Measurements from ENCODE around the gene EPO. TPM values are rescaled to one million over a fixed set of nuclear protein-coding genes. Genes with fewer than 3 reads are reported as not detected.

Gene EPO
- total RNA-seq, 1 experiment from 2014 or later = 0.44 TPM

- Histone ChIP-seq H3K4me2 (no peak overlapping the region), H3F3A (ENCODE audit: insufficient read depth, low read depth) (peaks cover 5% of the 10 kb centered on the region; the same call in 1 of the 2 replicates), H3K27me3 (ENCODE audit: insufficient read depth, low read depth) (no peaks in the 10 kb centered on the region), H3K4me3 (no peak overlapping the region), H3K9me2 (ENCODE audit: insufficient read depth) (no peaks in the 10 kb centered on the region), H3K79me2 (ENCODE audit: low read depth) (no peaks in the 10 kb centered on the region), H3K4me1 (replicated peaks; ENCODE audit: insufficient read depth) (peaks cover 11% of the 10 kb centered on the region; the same call in 1 of the 2 replicates), H3K9me3 (ENCODE audit: insufficient read depth, low read depth) (no peaks in the 10 kb centered on the region), H2AFZ (no peak overlapping the region), H3K36me3 (ENCODE audit: low read depth) (no peaks in the 10 kb centered on the region), H4K20me1 (ENCODE audit: insufficient read depth) (no peaks in the 10 kb centered on the region), H3K27ac (no peak overlapping the region)
- TF ChIP-seq CTCF (conservative IDR thresholded peaks at IDR 0.05) (peak; percentile 50; the same call in 1 of the 2 replicates), EZH2 (IDR thresholded peaks at IDR 0.05; ENCODE audit: low read depth) (no peak)
- intact Hi-C loops (cut with micrococcal nuclease; ENCODE audit: unreplicated experiment) = loop anchor here (1.0 kb wide), 1 partner anchor 133 kb away; the partner anchor contains the start of gene SLC12A9
- ChIA-PET CTCF (interaction anchor here (0.7 to 1.3 kb wide), 5 partner anchors 21 to 448 kb away, joined by 3 to 7 read pairs (median 5); partner anchors contain the start of gene EPHB4), POLR2A (ENCODE audit: unreplicated experiment) (no interaction called here)
- peak in 1 of 2 experiments; percentile 50 for DNase-seq
- no TSS peak for BruUV-seq (replicated peaks)
These were observed 567 bp upstream of the EPO start for GRCh38 chr7:100719523-100720278.

GRCh38 chr7:100720671-100721504, 620 bp downstream of the EPO start:
- Histone ChIP-seq H3K4me2 (no peak overlapping the region), H3K36me3 (ENCODE audit: low read depth) (no peaks in the 10 kb centered on the region), H3K79me2 (ENCODE audit: low read depth) (no peaks in the 10 kb centered on the region), H3F3A (ENCODE audit: insufficient read depth, low read depth) (peaks cover 12% of the 10 kb centered on the region; the same call in 1 of the 2 replicates), H2AFZ (no peak overlapping the region), H3K27ac (no peak overlapping the region), H3K9me2 (ENCODE audit: insufficient read depth) (no peaks in the 10 kb centered on the region), H4K20me1 (ENCODE audit: insufficient read depth) (no peaks in the 10 kb centered on the region), H3K27me3 (ENCODE audit: insufficient read depth, low read depth) (no peaks in the 10 kb centered on the region), H3K9me3 (ENCODE audit: insufficient read depth, low read depth) (no peaks in the 10 kb centered on the region), H3K4me1 (replicated peaks; ENCODE audit: insufficient read depth) (peaks cover 19% of the 10 kb centered on the region), H3K4me3 (no peak overlapping the region)
- ChIA-PET POLR2A (ENCODE audit: unreplicated experiment) (interaction anchor here (0.7 kb wide), 1 partner anchor 16 kb away, joined by 3 read pairs; no protein-coding TSS in a partner anchor), CTCF (interaction anchor here (0.7 to 1.0 kb wide), 2 partner anchors 75 to 163 kb away, joined by 4 to 7 read pairs; no protein-coding TSS in a partner anchor)
- no TSS peak for BruUV-seq (replicated peaks)
- DNase-seq = no peak
- TF ChIP-seq EZH2 (IDR thresholded peaks at IDR 0.05; ENCODE audit: low read depth) (no peak), CTCF (conservative IDR thresholded peaks at IDR 0.05) (no peak)
- intact Hi-C loops (cut with micrococcal nuclease; ENCODE audit: unreplicated experiment) = loop anchor here (1.0 kb wide), 1 partner anchor 131 kb away; the partner anchor contains the start of gene SLC12A9

GRCh38 chr7:100721505-100721812, 1.2 kb downstream of the EPO start:
- no peaks in the 10 kb centered on the region for H3K9me3 ChIP-seq (ENCODE audit: insufficient read depth, low read depth)
- H3K36me3 ChIP-seq (ENCODE audit: low read depth) = no peaks in the 10 kb centered on the region
- no peak overlapping the region for H3K4me3 ChIP-seq
- no peaks in the 10 kb centered on the region for H3K9me2 ChIP-seq (ENCODE audit: insufficient read depth)
- no peak overlapping the region for H3K27ac ChIP-seq
- TF ChIP-seq CTCF (conservative IDR thresholded peaks at IDR 0.05) (no peak), EZH2 (IDR thresholded peaks at IDR 0.05; ENCODE audit: low read depth) (no peak)
- peaks cover 18% of the 10 kb centered on the region; the same call in 1 of the 2 replicates for H3F3A ChIP-seq (ENCODE audit: insufficient read depth, low read depth)
- H3K79me2 ChIP-seq (ENCODE audit: low read depth) = no peaks in the 10 kb centered on the region
- intact Hi-C loops (cut with micrococcal nuclease; ENCODE audit: unreplicated experiment) = no loop called here
- CTCF ChIA-PET = interaction anchor here (0.7 to 1.0 kb wide), 2 partner anchors 74 to 340 kb away, joined by 4 to 11 read pairs; no protein-coding TSS in a partner anchor
- no peaks in the 10 kb centered on the region for H4K20me1 ChIP-seq (ENCODE audit: insufficient read depth)
- H3K4me1 ChIP-seq (replicated peaks; ENCODE audit: insufficient read depth) = peaks cover 24% of the 10 kb centered on the region
- H3K4me2 ChIP-seq = no peak overlapping the region
- POLR2A ChIA-PET (ENCODE audit: unreplicated experiment) = interaction anchor here (0.7 kb wide), 1 partner anchor 16 kb away, joined by 3 read pairs; no protein-coding TSS in a partner anchor
- DNase-seq = no peak
- H3K27me3 ChIP-seq (ENCODE audit: insufficient read depth, low read depth) = no peaks in the 10 kb centered on the region
- no TSS peak for BruUV-seq (replicated peaks)
- H2AFZ ChIP-seq = no peak overlapping the region
